Activated CD8-positive, alpha-beta T cell treated with anti-CD3 and anti-CD28 coated beads for 36 hours (primary cell): ENCODE results near the gene C1RL. TPM values are rescaled to one million over a fixed set of nuclear protein-coding genes. Genes with fewer than 3 reads are reported as not detected.

Experiments used
- ATAC-seq: fragments of 200-7000 bp; cut with Tn5 transposase; one replicate; pipeline ENCODE4 v1.10.0; 2021; ENCODE audit warnings: mild to moderate bottlenecking, moderate library complexity
- CTCF ChIA-PET: fragments of 350-600 bp; sonication (Branson Sonifier 250); formaldehyde crosslinking; loops from one replicate; lab custom pipeline; 2021; ENCODE audit warnings: antibody characterized with exemption; lab: Charles Lee
- POLR2A ChIA-PET: fragments of 350-600 bp; sonication (Branson Sonifier 250); formaldehyde crosslinking; loops from one replicate; lab custom pipeline; 2021; ENCODE audit warnings: antibody characterized with exemption; lab: Charles Lee
- DNase-seq: peaks from one replicate; pipeline ENCODE4 v3.0.0-alpha.2; 2020
- H3K27ac Mint-ChIP-seq: one replicate; pipeline ENCODE4 v1.8.0; 2021; ENCODE audit warnings: mild to moderate bottlenecking, mixed read lengths
- H3K27me3 Mint-ChIP-seq: one replicate; pipeline ENCODE4 v1.8.0; 2021; ENCODE audit warnings: mixed read lengths
- H3K36me3 Mint-ChIP-seq: one replicate; pipeline ENCODE4 v1.8.0; 2021; ENCODE audit warnings: low read depth, mixed read lengths
- H3K4me1 Mint-ChIP-seq: one replicate; pipeline ENCODE4 v1.8.0; 2021; ENCODE audit warnings: low read depth, mixed read lengths
- H3K4me3 Mint-ChIP-seq: one replicate; pipeline ENCODE4 v1.8.0; 2021; ENCODE audit warnings: mild to moderate bottlenecking, moderate library complexity, mixed read lengths
- H3K9me3 Mint-ChIP-seq: one replicate; pipeline ENCODE4 v1.8.0; 2021; ENCODE audit warnings: mixed read lengths
- CTCF ChIP-seq: fragments of 200-600 bp; IDR thresholded peaks from one replicate; pipeline ENCODE4 v1.8.0; 2022; ENCODE audit warnings: antibody characterized with exemption, mild to moderate bottlenecking
- intact Hi-C: fragments of 100-400 bp; cut with micrococcal nuclease; formaldehyde crosslinking; loops from one replicate; pipeline ENCODE4 v1.10.0; 2022
- total RNA-seq, 2 experiments: library from RNA; stranded (reverse); gene quantifications; one replicate each; pipeline ENCODE4 v1.2.3, GENCODE V29; 2021

Gene C1RL
- total RNA-seq, 2 experiments from 2014 or later, result 10.5 to 11.8 TPM

DNA sequence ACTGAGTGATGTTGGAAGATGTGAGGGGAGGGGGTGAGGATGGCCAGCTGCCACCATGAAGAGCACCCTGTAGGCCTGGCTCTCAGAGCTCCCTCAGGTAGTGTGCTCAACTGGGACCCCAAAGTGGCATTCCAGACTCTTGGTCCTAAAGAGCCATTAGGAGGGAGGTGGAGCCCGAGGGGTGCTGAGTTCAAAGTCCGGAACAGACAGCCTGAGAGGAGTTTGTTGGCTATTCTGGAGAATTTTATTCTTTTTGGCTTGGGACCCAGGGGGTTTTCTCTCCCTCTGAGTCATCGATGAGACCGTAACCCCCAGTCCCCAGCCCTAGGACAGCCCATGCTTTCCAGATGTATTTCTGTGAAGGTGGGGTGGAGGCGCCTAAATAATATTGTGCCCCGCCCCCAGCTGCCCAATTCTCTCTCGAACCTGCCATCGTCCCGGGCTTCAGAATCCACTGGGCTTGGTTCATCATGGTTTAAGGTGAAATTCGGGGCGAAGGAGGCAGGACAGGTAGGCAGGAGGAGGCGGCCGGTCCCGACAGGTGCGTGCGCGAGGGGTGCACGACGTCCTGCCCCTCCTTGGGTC, 20.4 kb upstream of the C1RL start:
- Mint-ChIP-seq H3K4me3 (peak overlapping the region; percentile 83), H3K9me3 (no peaks in the 10 kb centered on the region), H3K4me1 (peaks cover 28% of the 10 kb centered on the region), H3K27ac (no peak overlapping the region), H3K27me3 (no peaks in the 10 kb centered on the region), H3K36me3 (no peaks in the 10 kb centered on the region)
- CTCF ChIA-PET, result no interaction called here
- intact Hi-C loops, result no loop called here
- DNase-seq (no peak), ATAC-seq (peak; percentile 8)
- TF ChIP-seq CTCF, result no peak
- POLR2A ChIA-PET, result interaction anchor here (1.4 to 1.9 kb wide), 2 partner anchors 22 to 165 kb away, joined by 3 to 8 read pairs; no protein-coding TSS in a partner anchor

DNA sequence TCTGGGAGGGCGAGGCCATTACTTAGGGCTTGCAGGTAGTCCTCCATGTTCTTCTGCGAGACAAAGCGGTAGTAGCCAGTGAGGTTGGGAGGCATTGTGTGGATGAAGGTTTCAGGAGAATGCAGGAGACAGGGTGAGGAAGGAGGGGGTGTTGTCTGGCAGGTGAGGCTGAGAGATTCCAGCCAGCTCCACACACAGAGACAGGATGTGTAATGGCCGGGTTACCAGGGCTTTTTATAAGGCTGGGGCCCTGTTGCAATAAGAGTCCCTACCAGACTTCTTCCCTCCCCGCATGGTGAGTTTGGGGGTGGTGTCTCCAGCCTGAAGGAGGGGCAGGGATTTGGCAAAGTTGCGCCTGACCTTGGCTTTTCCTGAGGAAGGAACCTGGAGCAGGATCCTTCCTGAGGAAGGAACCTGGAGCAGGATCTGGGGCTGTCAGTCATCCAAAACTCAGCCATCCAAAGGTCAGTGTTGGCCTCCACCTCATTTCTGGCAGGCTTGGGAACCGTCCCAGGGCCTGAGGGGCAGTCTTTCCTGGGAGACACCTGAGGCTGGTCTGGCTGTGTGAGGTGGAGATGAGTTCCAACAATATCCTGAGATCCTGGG, 19.8 kb upstream of the C1RL start, which contains the start of gene RBP5:
RBP5 (minus strand) TSS at position 209 of the 606 bp plus-strand sequence; CDS start at position 95, 114 bp downstream.
- H3K4me1 Mint-ChIP-seq, result peaks cover 28% of the 10 kb centered on the region
- H3K4me3 Mint-ChIP-seq, result peak within 1 kb of the TSS; percentile 83
- DNase-seq (no peak), ATAC-seq (no peak)
- CTCF ChIA-PET, result no interaction called here
- intact Hi-C loops, result no loop called here
- H3K27ac Mint-ChIP-seq, result no peak within 1 kb of the TSS
- TF ChIP-seq CTCF, result no peak
- POLR2A ChIA-PET, result interaction anchor here (1.4 kb wide), 1 partner anchor 164 kb away, joined by 3 read pairs; no protein-coding TSS in a partner anchor
- no peaks in the 10 kb centered on the region for H3K36me3 Mint-ChIP-seq
- no peaks in the 10 kb centered on the region for H3K27me3 Mint-ChIP-seq
- H3K9me3 Mint-ChIP-seq, result no peaks in the 10 kb centered on the region

- Mint-ChIP-seq H3K9me3 (no peaks in the 10 kb centered on the region), H3K27me3 (no peaks in the 10 kb centered on the region), H3K27ac (no peak overlapping the region), H3K4me1 (peaks cover 28% of the 10 kb centered on the region), H3K36me3 (no peaks in the 10 kb centered on the region), H3K4me3 (peak overlapping the region; percentile 83)
- ChIA-PET POLR2A (interaction anchor here (1.4 kb wide), 1 partner anchor 163 kb away, joined by 3 read pairs; no protein-coding TSS in a partner anchor), CTCF (no interaction called here)
- TF ChIP-seq CTCF, result no peak
- ATAC-seq, result no peak
- no peak for DNase-seq
- intact Hi-C loops, result no loop called here
Observed at GRCh38 chr12:7127916-7128626, 19.1 kb upstream of the C1RL start.

DNA sequence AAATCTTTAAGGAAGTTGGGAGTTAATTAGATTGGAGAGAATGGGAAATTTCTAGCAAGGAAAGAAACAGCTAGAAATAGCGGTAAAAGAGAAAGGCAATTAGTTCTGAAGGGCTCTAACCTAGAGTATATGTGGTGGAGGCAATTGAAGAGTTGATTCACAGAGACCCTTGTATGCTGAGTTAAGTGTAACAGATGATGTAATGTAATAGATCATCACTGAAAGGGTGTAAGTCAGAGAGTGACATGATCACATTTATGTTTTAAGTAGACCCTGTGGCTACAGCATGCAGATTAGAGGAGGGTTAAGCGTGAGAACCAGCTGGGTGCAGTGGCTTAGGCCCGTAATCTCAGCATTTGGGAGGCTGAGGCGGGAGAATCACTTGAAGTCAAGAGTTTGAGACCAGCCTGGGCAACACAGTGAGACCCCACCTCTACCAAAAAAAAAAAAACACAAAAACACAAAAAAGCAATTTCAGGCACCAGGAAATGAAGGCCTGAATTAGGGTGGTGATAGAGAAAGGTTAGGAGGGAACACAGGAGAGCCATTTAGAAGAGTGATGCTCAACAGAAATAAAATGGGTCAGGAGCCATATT, 16.7 kb upstream of the C1RL start:
- H3K9me3 Mint-ChIP-seq, result no peaks in the 10 kb centered on the region
- DNase-seq (no peak), ATAC-seq (no peak)
- intact Hi-C loops, result no loop called here
- no peak overlapping the region for H3K27ac Mint-ChIP-seq
- H3K4me3 Mint-ChIP-seq, result no peak overlapping the region
- TF ChIP-seq CTCF, result no peak
- ChIA-PET CTCF (interaction anchor here (1.0 to 2.4 kb wide), 3 partner anchors 13 to 16 kb away, joined by 3 to 24 read pairs (median 5); partner anchors contain the start of gene C1RL), POLR2A (no interaction called here)
- peaks cover 6% of the 10 kb centered on the region for H3K4me1 Mint-ChIP-seq
- no peaks in the 10 kb centered on the region for H3K36me3 Mint-ChIP-seq
- no peaks in the 10 kb centered on the region for H3K27me3 Mint-ChIP-seq
